ENCODE data around the gene KLF9. TPM values are rescaled to one million over a fixed set of nuclear protein-coding genes. Genes with fewer than 3 reads are reported as not detected.

Gene KLF9
- total and polyA plus RNA-seq, 2 experiments from 2014 or later: 2.5 to 14.3 TPM

GRCh38 chr9:70400107-70400892 lies 14.2 kb downstream of the KLF9 start:
- H3K4me1 ChIP-seq (ENCODE audit: insufficient read depth): peaks cover 25% of the 10 kb centered on the region
- no peak overlapping the region for H3K9ac ChIP-seq
- H3K4me2 ChIP-seq (ENCODE audit: unreplicated experiment): no peak overlapping the region
- H2AFZ ChIP-seq: no peak overlapping the region
- no peaks in the 10 kb centered on the region for H3K9me2 ChIP-seq (ENCODE audit: insufficient read depth)
- DNase-seq: no peak
- H3K36me3 ChIP-seq (ENCODE audit: low read depth): no peaks in the 10 kb centered on the region
- TF ChIP-seq EZH2phosphoT487 (IDR thresholded peaks at IDR 0.05; ENCODE audit: insufficient read depth, low read depth): no peak
- no peak for TF ChIP-seq EZH2 (IDR thresholded peaks at IDR 0.05; ENCODE audit: insufficient read depth, poor library complexity, severe bottlenecking)
- in situ Hi-C loops (cut with MboI): no loop called here
- H3F3A ChIP-seq (ENCODE audit: insufficient read depth): peaks cover 12% of the 10 kb centered on the region
- H3K27me3 ChIP-seq (replicated peaks; ENCODE audit: insufficient read depth): no peaks in the 10 kb centered on the region
- H3K4me3 ChIP-seq: no peak overlapping the region
- no peaks in the 10 kb centered on the region for H3K9me3 ChIP-seq (ENCODE audit: low read depth)
- peaks cover 100% of the 10 kb centered on the region for H3K79me2 ChIP-seq (ENCODE audit: insufficient read depth)
- H4K20me1 ChIP-seq (ENCODE audit: insufficient read depth): peaks cover 31% of the 10 kb centered on the region; the same call in 1 of the 2 replicates
- no peak overlapping the region for H3K27ac ChIP-seq
- 86 to 91% methylated on average over 5 of the region's 5 CpGs for WGBS, 2 experiments (ENCODE audit: low coverage in 1 of 2, low lambda C conversion rate in 2 of 2, missing lambda C conversion rate in 2 of 2)

GRCh38 chr9:70399141-70399540 lies 15.3 kb downstream of the KLF9 start:
- H3K9ac ChIP-seq: no peak overlapping the region
- no peak for DNase-seq
- H3K36me3 ChIP-seq (ENCODE audit: low read depth): no peaks in the 10 kb centered on the region
- peaks cover 31% of the 10 kb centered on the region; the same call in 1 of the 2 replicates for H4K20me1 ChIP-seq (ENCODE audit: insufficient read depth)
- no peaks in the 10 kb centered on the region for H3K9me3 ChIP-seq (ENCODE audit: low read depth)
- no peak overlapping the region for H2AFZ ChIP-seq
- H3F3A ChIP-seq (ENCODE audit: insufficient read depth): peaks cover 11% of the 10 kb centered on the region
- no peak for TF ChIP-seq EZH2 (IDR thresholded peaks at IDR 0.05; ENCODE audit: insufficient read depth, poor library complexity, severe bottlenecking)
- no peak for TF ChIP-seq EZH2phosphoT487 (IDR thresholded peaks at IDR 0.05; ENCODE audit: insufficient read depth, low read depth)
- H3K4me1 ChIP-seq (ENCODE audit: insufficient read depth): peaks cover 16% of the 10 kb centered on the region
- in situ Hi-C loops (cut with MboI): no loop called here
- H3K27me3 ChIP-seq (replicated peaks; ENCODE audit: insufficient read depth): no peaks in the 10 kb centered on the region
- no peak overlapping the region for H3K27ac ChIP-seq
- H3K79me2 ChIP-seq (ENCODE audit: insufficient read depth): peaks cover 100% of the 10 kb centered on the region
- H3K4me3 ChIP-seq: no peak overlapping the region
- H3K4me2 ChIP-seq (ENCODE audit: unreplicated experiment): no peak overlapping the region
- H3K9me2 ChIP-seq (ENCODE audit: insufficient read depth): no peaks in the 10 kb centered on the region

- Histone ChIP-seq H3K27me3 (replicated peaks; ENCODE audit: insufficient read depth) (no peaks in the 10 kb centered on the region), H3F3A (ENCODE audit: insufficient read depth) (peaks cover under 1% of the 10 kb centered on the region; the same call in 1 of the 2 replicates), H3K4me1 (ENCODE audit: insufficient read depth) (peaks cover 6% of the 10 kb centered on the region), H4K20me1 (ENCODE audit: insufficient read depth) (peaks cover 33% of the 10 kb centered on the region; the same call in 1 of the 2 replicates), H3K9me3 (ENCODE audit: low read depth) (no peaks in the 10 kb centered on the region), H3K27ac (no peak overlapping the region), H3K4me2 (ENCODE audit: unreplicated experiment) (no peak overlapping the region), H3K79me2 (ENCODE audit: insufficient read depth) (peaks cover 100% of the 10 kb centered on the region), H3K9ac (no peak overlapping the region), H3K4me3 (no peak overlapping the region), H2AFZ (no peak overlapping the region), H3K36me3 (ENCODE audit: low read depth) (no peaks in the 10 kb centered on the region), H3K9me2 (ENCODE audit: insufficient read depth) (no peaks in the 10 kb centered on the region)
- TF ChIP-seq EZH2 (IDR thresholded peaks at IDR 0.05; ENCODE audit: insufficient read depth, poor library complexity, severe bottlenecking) (no peak), EZH2phosphoT487 (IDR thresholded peaks at IDR 0.05; ENCODE audit: insufficient read depth, low read depth) (no peak)
- DNase-seq: no peak
- WGBS, 2 experiments (ENCODE audit: low coverage in 1 of 2, low lambda C conversion rate in 2 of 2, missing lambda C conversion rate in 2 of 2): 39 to 48% methylated on average over 4 of the region's 4 CpGs
- in situ Hi-C loops (cut with MboI): no loop called here
Measured at GRCh38 chr9:70398145-70398556, 16.3 kb downstream of the KLF9 start.

GRCh38 chr9:70395652-70396051 lies 18.8 kb downstream of the KLF9 start:
- TF ChIP-seq EZH2phosphoT487 (IDR thresholded peaks at IDR 0.05; ENCODE audit: insufficient read depth, low read depth) (no peak), EZH2 (IDR thresholded peaks at IDR 0.05; ENCODE audit: insufficient read depth, poor library complexity, severe bottlenecking) (no peak)
- WGBS, 2 experiments (ENCODE audit: low coverage in 1 of 2, low lambda C conversion rate in 2 of 2, missing lambda C conversion rate in 2 of 2): 75 to 76% methylated on average over 6 of the region's 6 CpGs
- in situ Hi-C loops (cut with MboI): no loop called here

More at GRCh38 chr9:70395652-70396051, 18.8 kb downstream of the KLF9 start:
- Histone ChIP-seq H3K9me3 (ENCODE audit: low read depth) (no peaks in the 10 kb centered on the region), H3K36me3 (ENCODE audit: low read depth) (no peaks in the 10 kb centered on the region), H3K79me2 (ENCODE audit: insufficient read depth) (peaks cover 100% of the 10 kb centered on the region), H3K27ac (no peak overlapping the region), H3K4me2 (ENCODE audit: unreplicated experiment) (no peak overlapping the region), H3F3A (ENCODE audit: insufficient read depth) (no peaks in the 10 kb centered on the region; the same call in 1 of the 2 replicates), H3K4me3 (no peak overlapping the region), H2AFZ (no peak overlapping the region), H3K4me1 (ENCODE audit: insufficient read depth) (no peaks in the 10 kb centered on the region), H3K9ac (no peak overlapping the region), H3K27me3 (replicated peaks; ENCODE audit: insufficient read depth) (no peaks in the 10 kb centered on the region), H3K9me2 (ENCODE audit: insufficient read depth) (no peaks in the 10 kb centered on the region), H4K20me1 (ENCODE audit: insufficient read depth) (peaks cover 51% of the 10 kb centered on the region)
- DNase-seq: no peak

All from GM23248 (cell line).